22Rv1 (cell line): ENCODE data around the gene SLC16A13.

Experiments
- H3K27ac ChIP-seq: fragments of 450-650 bp; 2 replicates; pipeline ENCODE4 v1.5.1; 2017
- ZFX ChIP-seq: fragments of 450-650 bp; IDR thresholded peaks from 2 replicates; pipeline ENCODE4 v1.6.1; 2017; ENCODE audit warnings: antibody characterized with exemption, borderline replicate concordance
- TF ChIP-seq, protein P1 (sequence below): fragments of 450-650 bp; IDR thresholded peaks from 2 replicates; pipeline ENCODE4 v1.5.1; 2017; ENCODE audit warnings: mild to moderate bottlenecking

Gene SLC16A13

DNA sequence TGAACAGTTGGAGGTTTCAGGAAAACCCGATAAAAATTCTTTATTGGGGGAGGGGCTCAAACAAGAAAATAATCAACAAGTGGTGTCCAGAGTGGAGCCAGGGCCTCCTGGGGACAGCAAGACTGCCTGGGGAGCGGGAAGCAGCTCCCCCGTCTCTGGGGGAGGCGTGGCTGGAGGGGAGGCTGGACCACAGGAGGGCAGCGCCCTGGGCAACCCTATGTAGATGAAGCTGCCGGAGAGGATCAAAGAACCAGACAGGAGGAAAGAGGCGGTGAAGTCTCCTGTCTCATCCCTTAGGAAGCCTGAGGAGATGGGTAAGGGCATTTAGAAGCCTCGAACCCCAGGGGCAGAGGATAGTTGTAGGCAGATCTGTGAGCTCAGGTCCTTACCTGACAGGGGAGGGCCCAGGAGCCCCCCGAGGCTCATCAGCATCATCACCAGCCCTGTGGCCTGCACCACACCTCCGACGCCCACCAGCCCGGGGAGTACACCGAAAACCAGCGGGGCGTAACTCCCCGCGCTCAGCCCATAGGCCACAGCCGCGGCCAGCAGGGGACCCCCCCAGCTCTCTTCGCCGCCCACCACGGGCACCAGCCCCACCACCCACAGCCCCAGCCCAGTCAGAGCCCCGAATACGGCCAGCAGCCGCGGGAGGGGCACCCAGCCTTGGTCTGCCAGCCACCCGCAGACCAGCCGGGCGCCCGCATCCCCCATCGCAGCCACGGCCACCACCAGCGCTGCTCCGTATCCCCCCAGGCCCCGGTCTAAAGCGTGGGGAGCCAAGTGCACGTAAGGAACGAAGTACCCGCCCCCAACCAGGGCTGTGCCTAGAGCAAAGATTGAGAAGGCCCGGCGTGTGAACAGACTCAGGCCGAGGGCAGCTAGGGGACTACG lies 6.0 kb downstream of the SLC16A13 start:
- no peak overlapping the region for H3K27ac ChIP-seq
- TF ChIP-seq, protein P1, sequence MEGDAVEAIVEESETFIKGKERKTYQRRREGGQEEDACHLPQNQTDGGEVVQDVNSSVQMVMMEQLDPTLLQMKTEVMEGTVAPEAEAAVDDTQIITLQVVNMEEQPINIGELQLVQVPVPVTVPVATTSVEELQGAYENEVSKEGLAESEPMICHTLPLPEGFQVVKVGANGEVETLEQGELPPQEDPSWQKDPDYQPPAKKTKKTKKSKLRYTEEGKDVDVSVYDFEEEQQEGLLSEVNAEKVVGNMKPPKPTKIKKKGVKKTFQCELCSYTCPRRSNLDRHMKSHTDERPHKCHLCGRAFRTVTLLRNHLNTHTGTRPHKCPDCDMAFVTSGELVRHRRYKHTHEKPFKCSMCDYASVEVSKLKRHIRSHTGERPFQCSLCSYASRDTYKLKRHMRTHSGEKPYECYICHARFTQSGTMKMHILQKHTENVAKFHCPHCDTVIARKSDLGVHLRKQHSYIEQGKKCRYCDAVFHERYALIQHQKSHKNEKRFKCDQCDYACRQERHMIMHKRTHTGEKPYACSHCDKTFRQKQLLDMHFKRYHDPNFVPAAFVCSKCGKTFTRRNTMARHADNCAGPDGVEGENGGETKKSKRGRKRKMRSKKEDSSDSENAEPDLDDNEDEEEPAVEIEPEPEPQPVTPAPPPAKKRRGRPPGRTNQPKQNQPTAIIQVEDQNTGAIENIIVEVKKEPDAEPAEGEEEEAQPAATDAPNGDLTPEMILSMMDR = no peak
- no peak for TF ChIP-seq ZFX

DNA sequence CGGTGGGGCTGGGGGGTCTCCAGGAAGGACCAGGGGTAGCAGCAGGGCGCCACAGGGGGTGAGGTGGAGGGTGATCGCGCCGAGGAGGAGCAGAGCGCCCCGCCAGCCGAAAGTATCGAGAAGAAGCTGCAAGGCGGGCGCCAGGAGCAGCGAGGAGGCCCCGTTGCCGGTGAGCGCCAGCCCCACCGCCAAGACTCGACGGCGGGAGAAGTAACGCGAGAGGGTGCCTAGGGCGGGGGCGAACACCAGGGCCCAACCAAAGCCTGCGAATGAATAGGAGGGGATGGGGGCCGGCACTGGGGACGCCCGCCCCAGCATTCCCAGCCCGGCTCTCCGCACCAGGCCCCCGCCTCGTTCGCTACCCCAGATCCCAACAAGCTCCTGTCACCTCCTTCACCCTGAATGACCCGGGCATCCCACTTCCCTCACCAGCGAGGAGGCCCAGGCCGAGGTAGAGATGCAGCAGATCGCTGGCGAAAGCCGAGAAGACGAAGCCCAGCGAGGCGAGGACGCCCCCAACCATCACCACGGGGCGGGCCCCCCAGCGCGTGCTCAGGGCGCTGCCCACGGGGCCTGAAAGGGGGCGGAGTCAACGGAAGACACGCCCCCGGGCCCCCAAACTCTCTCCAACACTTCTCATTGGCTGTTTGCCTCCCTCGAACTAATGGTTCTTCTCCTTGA lies 6.8 kb downstream of the SLC16A13 start:
- no peak overlapping the region for H3K27ac ChIP-seq
- TF ChIP-seq, protein P1 = no peak
- TF ChIP-seq ZFX = no peak

DNA sequence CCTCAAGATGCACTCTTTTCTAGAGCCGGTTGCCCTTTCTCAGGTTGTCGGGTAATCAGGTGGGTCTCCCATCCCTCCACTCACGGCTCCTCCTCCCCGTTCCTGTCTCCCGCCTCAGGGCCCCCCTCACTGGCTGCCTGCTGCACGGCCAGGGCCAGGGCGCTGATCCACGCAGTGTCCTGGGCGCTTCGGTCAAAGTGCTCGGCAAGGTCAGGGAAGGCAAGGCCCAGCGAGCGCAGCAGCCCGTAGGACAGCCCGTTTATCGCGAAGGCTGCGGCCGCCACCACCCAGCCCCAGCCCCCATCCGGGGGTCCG lies 7.3 kb downstream of the SLC16A13 start:
- H3K27ac ChIP-seq = no peak overlapping the region
- TF ChIP-seq ZFX = no peak
- TF ChIP-seq, protein P1 = no peak

DNA sequence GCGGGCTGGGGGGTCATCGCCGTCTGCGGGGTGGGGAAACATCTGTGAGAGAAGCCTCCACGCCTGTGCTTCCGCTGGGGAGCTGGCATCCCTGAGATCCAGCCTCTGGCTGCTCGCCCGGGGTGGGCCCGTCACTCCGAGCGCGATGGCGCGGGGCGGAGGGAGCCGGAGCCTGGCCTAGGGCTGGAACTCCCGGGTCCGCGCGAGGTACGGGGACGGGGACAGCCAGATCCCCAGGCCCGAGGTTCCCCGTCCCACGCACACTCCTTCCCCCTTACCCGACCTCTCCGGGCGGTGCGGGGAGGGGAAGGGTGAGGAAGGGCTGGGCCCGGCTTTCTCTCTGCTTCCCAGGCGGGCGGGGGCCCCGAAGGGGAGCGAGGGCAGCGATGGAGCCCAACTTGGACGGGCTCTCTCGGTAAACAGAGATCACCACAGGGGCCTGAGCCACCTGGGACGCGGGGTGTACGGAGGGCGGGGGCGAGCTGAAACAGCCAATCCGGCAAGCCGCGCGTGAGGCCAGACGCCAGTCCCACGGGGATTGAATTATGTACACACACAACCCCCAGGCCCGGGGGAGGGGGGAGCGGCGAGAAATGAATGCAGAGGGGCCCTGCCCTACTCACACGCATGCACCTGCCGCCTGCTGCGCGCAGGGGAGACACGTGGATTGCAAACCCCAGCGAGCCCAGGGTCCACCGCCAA lies 7.8 kb downstream of the SLC16A13 start, which contains the start of gene SLC16A11:
Gene SLC16A11, minus strand, starts transcription at position 596 of the 702 bp plus-strand sequence. Its CDS starts 579 bp downstream, at position 17.
- TF ChIP-seq, protein P1 = no peak
- TF ChIP-seq ZFX = no peak
- peak within 1 kb of the TSS; percentile 100 for H3K27ac ChIP-seq

DNA sequence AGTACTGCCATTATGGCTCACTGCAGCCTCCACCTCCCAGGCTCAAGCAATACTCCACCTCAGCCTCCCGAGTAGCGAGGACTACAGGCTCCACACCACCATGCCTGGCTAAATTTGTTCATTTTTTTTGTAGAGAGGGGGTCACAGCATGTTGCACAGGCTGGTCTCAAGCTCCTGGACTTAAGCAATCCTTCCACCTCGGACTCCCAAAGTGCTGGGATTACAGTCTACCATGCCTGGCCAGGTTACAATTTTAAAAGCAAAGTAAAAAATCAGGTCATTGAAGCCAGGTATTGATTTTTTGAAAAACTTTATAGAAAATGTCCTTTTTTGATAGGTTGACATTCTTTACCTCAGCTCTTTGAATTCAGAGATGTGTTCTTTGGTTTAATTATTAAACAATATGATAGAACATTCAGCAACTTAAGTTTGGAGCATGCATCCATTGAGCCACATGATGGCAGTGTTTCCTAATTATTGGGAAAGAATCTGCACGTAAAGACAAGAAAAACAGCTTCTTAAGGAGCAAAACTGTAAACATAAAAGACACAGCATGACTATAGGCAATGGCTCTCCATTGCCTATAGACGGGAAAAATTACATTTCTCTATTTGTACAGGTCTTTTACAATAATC lies 9.8 kb downstream of the SLC16A13 start:
- TF ChIP-seq, protein P1 = peak; percentile 79
- no peak for TF ChIP-seq ZFX
- H3K27ac ChIP-seq = peak overlapping the region; percentile 100

DNA sequence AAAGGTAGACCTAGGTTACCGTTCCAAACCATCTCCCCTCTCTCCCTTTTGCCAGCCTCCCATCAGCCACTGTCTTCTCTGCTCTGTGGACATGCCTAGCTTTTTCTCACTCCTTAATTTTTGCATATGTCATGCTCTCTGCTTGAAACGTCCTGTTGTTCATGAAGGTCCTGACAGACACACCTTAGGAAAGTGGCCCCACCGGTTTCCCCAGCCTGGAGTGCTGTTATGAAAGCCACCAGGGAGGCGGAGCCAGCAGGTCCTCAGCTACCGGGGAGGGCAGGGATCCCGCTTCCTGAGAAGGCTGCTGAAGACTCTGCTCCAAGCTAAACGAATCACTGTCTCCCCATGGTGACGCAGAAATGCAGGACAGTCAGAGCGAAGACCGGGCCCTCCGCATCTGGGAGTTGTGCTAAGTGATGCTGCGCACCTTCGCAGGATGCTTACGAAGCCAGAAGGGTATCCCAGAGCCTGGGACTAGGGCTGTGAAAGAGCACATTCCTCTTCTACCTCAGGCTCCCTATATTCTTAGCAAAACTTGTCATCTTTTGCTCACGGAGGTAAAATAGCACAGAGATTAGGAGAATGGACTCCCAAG lies 10.4 kb downstream of the SLC16A13 start:
- TF ChIP-seq, protein P1 = peak; percentile 43
- no peak for TF ChIP-seq ZFX
- peak overlapping the region; percentile 100 for H3K27ac ChIP-seq

DNA sequence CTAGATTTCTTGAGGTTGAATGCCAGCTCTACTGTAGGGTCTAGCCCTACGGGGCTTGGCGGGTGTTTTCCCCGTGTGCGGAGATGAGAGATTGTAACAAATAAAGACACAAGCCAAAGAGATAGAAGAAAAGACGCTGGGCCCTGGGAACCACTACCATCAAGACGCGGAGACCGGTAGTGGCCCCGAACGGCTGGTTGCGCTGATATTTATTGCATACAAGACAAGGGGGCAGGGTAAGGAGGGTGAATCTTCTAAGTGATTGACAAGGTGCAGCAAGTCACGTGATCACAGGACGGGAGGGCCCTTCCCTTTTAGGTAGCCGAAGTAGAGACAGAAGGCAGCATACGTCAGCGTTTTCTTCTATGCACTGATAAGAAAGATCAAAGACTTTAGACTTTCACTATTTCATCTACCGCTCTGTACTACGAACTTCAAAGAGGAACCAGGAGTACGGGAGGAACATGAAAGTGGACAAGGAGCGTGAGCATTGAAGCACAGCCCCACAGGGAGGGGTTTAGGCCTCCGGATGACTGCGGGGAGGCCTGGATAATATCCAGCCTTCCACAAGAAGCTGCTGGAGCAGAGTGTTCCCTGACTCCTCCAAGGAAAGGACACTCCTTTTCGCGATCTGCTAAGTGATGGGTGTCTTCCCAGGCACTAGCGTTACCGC lies 11.0 kb downstream of the SLC16A13 start:
- peak overlapping the region; percentile 100 for H3K27ac ChIP-seq
